ENCODE measurements around the gene RAB10.

- TF ChIP-seq, protein P1, sequence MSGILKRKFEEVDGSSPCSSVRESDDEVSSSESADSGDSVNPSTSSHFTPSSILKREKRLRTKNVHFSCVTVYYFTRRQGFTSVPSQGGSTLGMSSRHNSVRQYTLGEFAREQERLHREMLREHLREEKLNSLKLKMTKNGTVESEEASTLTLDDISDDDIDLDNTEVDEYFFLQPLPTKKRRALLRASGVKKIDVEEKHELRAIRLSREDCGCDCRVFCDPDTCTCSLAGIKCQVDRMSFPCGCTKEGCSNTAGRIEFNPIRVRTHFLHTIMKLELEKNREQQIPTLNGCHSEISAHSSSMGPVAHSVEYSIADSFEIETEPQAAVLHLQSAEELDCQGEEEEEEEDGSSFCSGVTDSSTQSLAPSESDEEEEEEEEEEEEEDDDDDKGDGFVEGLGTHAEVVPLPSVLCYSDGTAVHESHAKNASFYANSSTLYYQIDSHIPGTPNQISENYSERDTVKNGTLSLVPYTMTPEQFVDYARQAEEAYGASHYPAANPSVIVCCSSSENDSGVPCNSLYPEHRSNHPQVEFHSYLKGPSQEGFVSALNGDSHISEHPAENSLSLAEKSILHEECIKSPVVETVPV (CRISPR knock-in tag; IDR thresholded peaks at IDR 0.05): no peak
- no peak for TF ChIP-seq RARB (CRISPR knock-in tag; IDR thresholded peaks at IDR 0.05)
- TF ChIP-seq ZFP30 (CRISPR knock-in tag; IDR thresholded peaks at IDR 0.05): no peak
- no peak for TF ChIP-seq ZC3H10 (CRISPR knock-in tag; IDR thresholded peaks at IDR 0.05)
- TF ChIP-seq ISL1 (CRISPR knock-in tag; IDR thresholded peaks at IDR 0.05): no peak
- no peak for TF ChIP-seq ARNTL (CRISPR knock-in tag; IDR thresholded peaks at IDR 0.05; ENCODE audit: borderline replicate concordance, low read depth)
- TF ChIP-seq ZFP3 (CRISPR knock-in tag; IDR thresholded peaks at IDR 0.05): no peak
- TF ChIP-seq BACH2 (CRISPR knock-in tag; IDR thresholded peaks at IDR 0.05; ENCODE audit: borderline replicate concordance): no peak
- no peak for TF ChIP-seq TSHZ2 (CRISPR knock-in tag; IDR thresholded peaks at IDR 0.05)
- TF ChIP-seq ZNF70 (CRISPR knock-in tag; IDR thresholded peaks at IDR 0.05): no peak
- TF ChIP-seq, protein P2, sequence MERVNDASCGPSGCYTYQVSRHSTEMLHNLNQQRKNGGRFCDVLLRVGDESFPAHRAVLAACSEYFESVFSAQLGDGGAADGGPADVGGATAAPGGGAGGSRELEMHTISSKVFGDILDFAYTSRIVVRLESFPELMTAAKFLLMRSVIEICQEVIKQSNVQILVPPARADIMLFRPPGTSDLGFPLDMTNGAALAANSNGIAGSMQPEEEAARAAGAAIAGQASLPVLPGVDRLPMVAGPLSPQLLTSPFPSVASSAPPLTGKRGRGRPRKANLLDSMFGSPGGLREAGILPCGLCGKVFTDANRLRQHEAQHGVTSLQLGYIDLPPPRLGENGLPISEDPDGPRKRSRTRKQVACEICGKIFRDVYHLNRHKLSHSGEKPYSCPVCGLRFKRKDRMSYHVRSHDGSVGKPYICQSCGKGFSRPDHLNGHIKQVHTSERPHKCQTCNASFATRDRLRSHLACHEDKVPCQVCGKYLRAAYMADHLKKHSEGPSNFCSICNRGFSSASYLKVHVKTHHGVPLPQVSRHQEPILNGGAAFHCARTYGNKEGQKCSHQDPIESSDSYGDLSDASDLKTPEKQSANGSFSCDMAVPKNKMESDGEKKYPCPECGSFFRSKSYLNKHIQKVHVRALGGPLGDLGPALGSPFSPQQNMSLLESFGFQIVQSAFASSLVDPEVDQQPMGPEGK (CRISPR knock-in tag; IDR thresholded peaks at IDR 0.05; ENCODE audit: borderline replicate concordance): no peak
- no peak for TF ChIP-seq SNAI2 (CRISPR knock-in tag; IDR thresholded peaks at IDR 0.05)
- TF ChIP-seq, protein P3, sequence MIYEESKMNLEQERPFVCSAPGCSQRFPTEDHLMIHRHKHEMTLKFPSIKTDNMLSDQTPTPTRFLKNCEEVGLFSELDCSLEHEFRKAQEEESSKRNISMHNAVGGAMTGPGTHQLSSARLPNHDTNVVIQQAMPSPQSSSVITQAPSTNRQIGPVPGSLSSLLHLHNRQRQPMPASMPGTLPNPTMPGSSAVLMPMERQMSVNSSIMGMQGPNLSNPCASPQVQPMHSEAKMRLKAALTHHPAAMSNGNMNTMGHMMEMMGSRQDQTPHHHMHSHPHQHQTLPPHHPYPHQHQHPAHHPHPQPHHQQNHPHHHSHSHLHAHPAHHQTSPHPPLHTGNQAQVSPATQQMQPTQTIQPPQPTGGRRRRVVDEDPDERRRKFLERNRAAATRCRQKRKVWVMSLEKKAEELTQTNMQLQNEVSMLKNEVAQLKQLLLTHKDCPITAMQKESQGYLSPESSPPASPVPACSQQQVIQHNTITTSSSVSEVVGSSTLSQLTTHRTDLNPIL (CRISPR knock-in tag; IDR thresholded peaks at IDR 0.05; ENCODE audit: low read depth): no peak
Measured at GRCh38 chr2:26081556-26081955, 47.7 kb downstream of the RAB10 start.

Data from SK-N-SH treated with all-trans-retinoic acid at 6 μM for 48 hours (cell line).